Endothelial cell of umbilical vein (primary cell): ENCODE results near the gene TM6SF1. TPM values are rescaled to one million over a fixed set of nuclear protein-coding genes. Genes with fewer than 3 reads are reported as not detected.
A peak's percentile ranks its signal among the peaks of the same experiment; 100 is the strongest.

Experiments
- BruUV-seq: library from RNA; stranded (reverse); fragments of 400-500 nt; replicated peaks from 2 replicates; lab custom pipeline; 2021; lab: Mats Ljungman, UMichigan
- CTCF ChIA-PET: fragments of 300-600, 350-600 bp; sonication (Branson Sonifier 250); formaldehyde crosslinking; loops from one replicate; lab custom pipeline; 2021; ENCODE audit warnings: antibody characterized with exemption, inconsistent platforms; lab: Charles Lee
- POLR2A ChIA-PET: fragments of 300-600, 350-600 bp; sonication (Branson Sonifier 250); formaldehyde crosslinking; loops from one replicate; lab custom pipeline; 2021; ENCODE audit warnings: antibody characterized with exemption, inconsistent platforms; lab: Charles Lee
- DNase-seq: peaks from one replicate; pipeline ENCODE4 v3.0.0-alpha.2; 2011; ENCODE audit warnings: low read depth, low spot score
- FAIRE-seq: peaks from 2 replicates; lab custom pipeline; 2011; peaks lifted over from hg19 to GRCh38; lab: Jason Lieb, UNC
- H2AFZ ChIP-seq: 2 replicates; pipeline ENCODE4 v1.6.0; 2012; ENCODE audit warnings: low read depth, low read length, control low read depth, inconsistent platforms
- H3K27ac ChIP-seq: 2 replicates; pipeline ENCODE4 v1.5.1; 2011; ENCODE audit warnings: low read depth, mild to moderate bottlenecking, control low read depth, low read length, moderate library complexity; ENCODE audit not compliant: insufficient read depth
- H3K27me3 ChIP-seq, 2 experiments: 2 replicates each; pipeline versions ENCODE4 v1.6.0 to v1.6.1; 2011; ENCODE audit warnings: low read length in 2 of 2, mixed read lengths in 1 of 2; ENCODE audit not compliant: control insufficient read depth in 2 of 2, insufficient read depth in 2 of 2
- H3K36me3 ChIP-seq, 2 experiments: 2 replicates in 1 of 2; 3 replicates in 1 of 2; pipeline ENCODE4 v1.5.1; 2011; ENCODE audit warnings: low read length in 2 of 2, mild to moderate bottlenecking in 1 of 2, moderate library complexity in 1 of 2; ENCODE audit not compliant: control insufficient read depth in 2 of 2, insufficient read depth in 2 of 2; ENCODE audit errors: extremely low read depth in 1 of 2
- H3K4me1 ChIP-seq: 3 replicates; pipeline ENCODE4 v1.5.1; 2011; ENCODE audit warnings: mild to moderate bottlenecking, low read length; ENCODE audit not compliant: control insufficient read depth, insufficient read depth; ENCODE audit errors: extremely low read depth
- H3K4me2 ChIP-seq: 2 replicates; pipeline ENCODE4 v1.6.1; 2011; ENCODE audit warnings: low read length, control low read depth, mixed read lengths; ENCODE audit not compliant: insufficient read depth
- H3K4me3 ChIP-seq, 3 experiments: fragments of 200-600 bp in 1 of 3; sonication (generic), shearing (Covaris generic) in 1 of 3; replicated peaks in 1 of 3; 2 replicates each; pipeline ENCODE4 v1.5.1; 2011 to 2016; ENCODE audit warnings: control low read depth in 3 of 3, low read length in 3 of 3, mild to moderate bottlenecking in 2 of 3, inconsistent platforms in 1 of 3, low read depth in 1 of 3, moderate library complexity in 1 of 3; ENCODE audit not compliant: insufficient read depth in 1 of 3
- H3K79me2 ChIP-seq: 2 replicates; pipeline ENCODE4 v1.6.0; 2012; ENCODE audit warnings: low read length, inconsistent platforms; ENCODE audit not compliant: control insufficient read depth, insufficient read depth
- H3K9ac ChIP-seq: replicated peaks from 2 replicates; pipeline ENCODE3; 2011; ENCODE audit warnings: low read length, control low read depth; ENCODE audit not compliant: insufficient read depth; ENCODE audit errors: extremely low read depth
- H3K9me1 ChIP-seq: replicated peaks from 3 replicates; pipeline ENCODE4 v1.6.0; 2011; ENCODE audit warnings: mild to moderate bottlenecking, low read length; ENCODE audit not compliant: control insufficient read depth, insufficient read depth; ENCODE audit errors: extremely low read depth
- H3K9me3 ChIP-seq: replicated peaks from 2 replicates; pipeline ENCODE4 v1.5.1; 2012; ENCODE audit warnings: low read length, inconsistent platforms; ENCODE audit not compliant: control insufficient read depth, insufficient read depth
- H4K20me1 ChIP-seq: replicated peaks from 2 replicates; pipeline ENCODE3; 2011; ENCODE audit warnings: mild to moderate bottlenecking, low read length; ENCODE audit not compliant: control insufficient read depth, insufficient read depth; ENCODE audit errors: extremely low read depth
- CTCF ChIP-seq, 2 donors: IDR thresholded peaks; 1 replicate in 1 of 2; 2 replicates in 1 of 2; pipeline ENCODE4 v1.5.1; 2011; ENCODE audit warnings: low read length in 2 of 2, mild to moderate bottlenecking in 2 of 2, moderate library complexity in 2 of 2, control low read depth in 1 of 2, inconsistent platforms in 1 of 2, low read depth in 1 of 2; ENCODE audit not compliant: insufficient read depth in 1 of 2; ENCODE audit errors: extremely low read depth in 1 of 2
- JUN ChIP-seq: IDR thresholded peaks from 2 replicates; pipeline ENCODE4 v1.6.1; 2011; ENCODE audit warnings: borderline replicate concordance, low read depth; ENCODE audit not compliant: insufficient read length, insufficient read depth
- MAX ChIP-seq: IDR thresholded peaks from 2 replicates; pipeline ENCODE4 v1.6.1; 2011; ENCODE audit not compliant: insufficient read depth, insufficient read length
- MYC ChIP-seq: IDR thresholded peaks from one replicate; pipeline ENCODE4 v1.6.1; 2011; ENCODE audit warnings: mild to moderate bottlenecking, low read depth, low read length
- POLR2AphosphoS5 ChIP-seq: IDR thresholded peaks from 2 replicates; pipeline ENCODE4 v1.6.1; 2012; ENCODE audit warnings: low read depth, mild to moderate bottlenecking, control low read depth, low read length, moderate library complexity; ENCODE audit not compliant: insufficient read depth
- dilution Hi-C: fragments of 300-500 bp; cut with MboI; formaldehyde crosslinking; loops from one replicate; pipeline ENCODE4 v1.15.0; 2019; ENCODE audit warnings: low sequenced_read_pairs; ENCODE audit not compliant: extremely low pct_ligation_motif_present
- intact Hi-C: fragments of 100-400 bp; cut with micrococcal nuclease; formaldehyde crosslinking; loops from one replicate; pipeline ENCODE4 v1.10.0; 2022
- polyA plus RNA-seq, 4 experiments: library from polyadenylated mRNA; depleted of rRNA in 3 of 4; stranded (reverse) in 3 of 4; unstranded in 1 of 4; fragments of >200 nt; gene quantifications; 2 replicates each; pipeline versions ENCODE4 v1.2.1 to v1.2.3, GENCODE V29; 2011 to 2012; ENCODE audit warnings: missing spikeins in 1 of 4
- total RNA-seq: library from RNA; stranded (reverse); gene quantifications from 2 replicates; pipeline ENCODE4 v1.2.3, GENCODE V29; 2021

TM6SF1 gene
- total and polyA plus RNA-seq, 2 donors (not counting 3 experiments of a cell fraction or from before 2014, with no cell fraction given) = 26.5 to 38.0 TPM

GRCh38 chr15:83107841-83108181 is 366 bp downstream of the TM6SF1 start:
- CTCF ChIA-PET = interaction anchor here (1.1 to 2.2 kb wide), 4 partner anchors 14 to 97 kb away, joined by 3 to 11 read pairs (median 6); partner anchors contain the start of genes BTBD1 and C15orf40
- TSS peak; percentile 32 for BruUV-seq
- no peaks in the 10 kb centered on the region for H3K9me3 ChIP-seq
- DNase-seq (no peak), FAIRE-seq (no peak)
- H3K79me2 ChIP-seq = peaks cover 26% of the 10 kb centered on the region
- H3K9me1 ChIP-seq = no peaks in the 10 kb centered on the region
- POLR2A ChIA-PET = interaction anchor here (1.5 kb wide), 1 partner anchor 15 kb away, joined by 4 read pairs; no protein-coding TSS in a partner anchor
- intact Hi-C loops (loop anchor here (1.0 kb wide), 5 partner anchors 16 to 98 kb away; partner anchors contain the start of genes BTBD1 and C15orf40), dilution Hi-C loops (no loop called here)
- peak overlapping the region; percentile 55 to 77 (median 56) for H3K4me3 ChIP-seq
- no peaks in the 10 kb centered on the region for H3K27me3 ChIP-seq
- no peaks in the 10 kb centered on the region for H4K20me1 ChIP-seq
- H3K9ac ChIP-seq = peak overlapping the region; percentile 94
- peak overlapping the region; percentile 77 for H3K4me2 ChIP-seq
- peaks cover 49% of the 10 kb centered on the region for H3K4me1 ChIP-seq
- H3K36me3 ChIP-seq = no peaks in the 10 kb centered on the region
- TF ChIP-seq CTCF (IDR thresholded peaks at IDR 0.05; ENCODE audit: extremely low read depth in 1 of 2, insufficient read depth in 1 of 2, low read depth in 1 of 2, low read length in 2 of 2) = no peak
- no peak for TF ChIP-seq POLR2AphosphoS5
- TF ChIP-seq JUN = no peak
- no peak for TF ChIP-seq MYC
- no peak for TF ChIP-seq MAX
- H3K27ac ChIP-seq = peak overlapping the region; percentile 95
- peak overlapping the region; percentile 63 for H2AFZ ChIP-seq
